AG08396 (cell line): ENCODE measurements around the gene MBD3L5.
A peak's percentile ranks its signal among the peaks of the same experiment; 100 is the strongest.
"Not testable (repeated sequence)": the region's sequence is repeated elsewhere in the genome, so short reads cannot be mapped to it uniquely, and the experiment has no call there.

ENCODE experiments used
- DNase-seq: peaks from one replicate; pipeline ENCODE4 v3.0.0; 2012; ENCODE audit warnings: low spot score, mixed read lengths

MBD3L5 gene

GRCh38 chr19:7052896-7053295 is 22.5 kb downstream of the MBD3L5 start:
- DNase-seq, result not testable (repeated sequence)

DNA sequence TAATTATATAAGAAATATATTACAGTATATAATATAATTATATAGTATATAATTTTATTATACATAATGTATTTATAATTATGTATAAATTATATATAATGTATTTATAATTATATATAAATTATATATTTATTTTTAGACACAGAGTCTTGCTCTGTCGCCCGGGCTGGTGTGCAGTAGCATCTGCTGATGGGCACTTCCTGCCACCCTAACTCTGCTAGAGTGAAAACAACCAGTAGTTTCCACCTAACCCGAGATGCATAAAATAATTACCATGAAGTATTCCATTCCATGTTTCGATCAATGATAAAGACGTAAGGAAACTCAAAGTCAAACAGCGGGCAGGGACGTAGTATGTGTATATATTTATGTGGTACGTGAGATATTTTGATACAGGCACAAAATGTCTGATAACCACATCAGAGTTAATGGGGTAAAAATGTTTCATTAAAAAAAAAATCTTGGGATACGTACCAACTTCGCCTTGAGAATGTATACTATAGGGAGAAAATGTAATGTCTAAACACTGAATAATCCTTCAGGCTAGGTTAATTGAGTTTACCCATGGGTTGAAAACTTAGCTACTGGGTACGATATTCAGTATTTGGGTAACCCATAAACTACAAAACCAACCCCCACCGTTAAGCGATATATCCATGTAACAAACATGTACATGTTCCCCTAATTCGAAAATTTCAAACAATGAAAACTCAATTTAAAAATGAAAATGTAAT is 24.4 kb downstream of the MBD3L5 start:
- not testable (repeated sequence) for DNase-seq

- DNase-seq, result not testable (repeated sequence)
These were observed 25.3 kb downstream of the MBD3L5 start for GRCh38 chr19:7055679-7056078.

DNA sequence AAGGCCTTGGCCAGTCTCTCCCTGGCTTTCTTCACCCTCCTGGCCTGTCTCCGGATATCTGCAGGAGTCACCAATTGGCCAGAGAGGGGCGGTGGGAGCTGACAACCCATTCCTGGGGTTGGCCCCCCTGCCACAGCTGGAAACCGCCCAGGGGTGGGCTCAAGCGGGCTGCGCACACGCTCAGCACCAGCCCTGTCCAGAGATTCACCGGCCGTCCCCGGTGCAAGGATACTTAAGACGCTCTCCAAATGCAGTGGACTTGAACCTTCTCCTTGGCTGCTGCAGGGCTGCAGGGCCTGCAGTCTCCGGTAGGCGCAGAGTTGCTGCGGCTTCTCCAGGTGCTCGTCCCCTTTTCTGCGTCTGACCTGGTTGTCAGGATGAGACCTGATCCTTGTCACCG is 26.0 kb downstream of the MBD3L5 start:
- not testable (repeated sequence) for DNase-seq

DNA sequence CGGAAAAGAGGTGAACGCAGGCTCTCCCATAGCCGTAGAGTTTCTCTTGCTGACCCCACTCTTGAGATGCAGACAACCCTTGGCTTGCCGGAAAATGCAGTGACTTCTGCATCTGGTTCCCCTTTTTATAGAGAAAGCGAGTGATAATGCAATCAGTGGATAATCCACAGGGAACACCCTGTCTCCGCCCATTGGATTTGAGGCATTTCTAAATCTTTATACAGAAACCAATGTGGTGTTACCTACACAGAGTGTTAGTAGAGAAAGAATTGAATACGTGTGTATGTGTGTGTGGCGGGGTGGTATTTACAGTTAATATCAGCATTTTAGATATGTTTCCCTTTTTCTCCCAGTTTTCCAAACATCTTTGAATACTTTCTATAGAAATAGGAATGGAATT is 28.2 kb downstream of the MBD3L5 start, which contains the start of gene MBD3L3:
MBD3L3 (minus strand) TSS at position 101 of the 400 bp plus-strand sequence; CDS start at position 30, 71 bp downstream.
- DNase-seq, result not testable (repeated sequence)

DNA sequence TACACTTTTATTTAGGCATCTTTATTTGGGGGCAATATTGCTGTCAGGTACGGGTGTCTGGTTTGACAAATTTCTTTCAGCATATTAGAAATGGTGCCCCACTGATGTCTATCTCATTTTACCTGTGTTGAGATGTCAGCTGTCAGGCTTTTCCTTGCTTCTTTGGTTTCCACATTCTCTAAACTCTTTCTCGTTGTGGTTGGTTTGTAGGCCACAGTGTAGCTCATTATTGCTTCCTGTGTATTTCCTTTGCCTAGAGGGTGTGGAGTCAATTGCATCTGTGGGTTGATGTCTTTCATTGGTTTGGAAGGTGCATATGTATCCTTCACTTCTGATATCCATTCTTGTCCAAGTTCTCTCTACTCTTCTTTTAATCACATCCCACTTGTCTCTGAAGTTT is 29.6 kb downstream of the MBD3L5 start:
- DNase-seq, result not testable (repeated sequence)

DNA sequence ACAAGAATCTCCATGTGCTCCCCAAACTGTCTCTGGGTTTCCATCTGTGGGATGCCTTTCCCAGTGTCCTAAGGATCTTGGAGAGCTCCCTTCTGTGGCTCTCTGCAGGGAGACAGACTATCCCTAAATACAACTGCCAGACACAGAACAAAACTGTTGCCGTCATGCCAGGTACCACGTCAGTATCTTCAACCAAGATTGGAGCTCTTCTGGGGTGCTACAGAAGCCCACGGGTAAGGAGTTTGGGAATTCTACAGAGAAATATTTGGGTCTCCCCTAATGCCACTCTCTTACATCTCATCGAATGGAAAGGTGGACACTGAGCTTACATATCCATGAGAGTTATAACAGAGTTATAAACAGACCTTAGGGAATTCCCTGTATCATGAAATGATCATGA is 33.0 kb downstream of the MBD3L5 start:
- DNase-seq, result no peak

DNA sequence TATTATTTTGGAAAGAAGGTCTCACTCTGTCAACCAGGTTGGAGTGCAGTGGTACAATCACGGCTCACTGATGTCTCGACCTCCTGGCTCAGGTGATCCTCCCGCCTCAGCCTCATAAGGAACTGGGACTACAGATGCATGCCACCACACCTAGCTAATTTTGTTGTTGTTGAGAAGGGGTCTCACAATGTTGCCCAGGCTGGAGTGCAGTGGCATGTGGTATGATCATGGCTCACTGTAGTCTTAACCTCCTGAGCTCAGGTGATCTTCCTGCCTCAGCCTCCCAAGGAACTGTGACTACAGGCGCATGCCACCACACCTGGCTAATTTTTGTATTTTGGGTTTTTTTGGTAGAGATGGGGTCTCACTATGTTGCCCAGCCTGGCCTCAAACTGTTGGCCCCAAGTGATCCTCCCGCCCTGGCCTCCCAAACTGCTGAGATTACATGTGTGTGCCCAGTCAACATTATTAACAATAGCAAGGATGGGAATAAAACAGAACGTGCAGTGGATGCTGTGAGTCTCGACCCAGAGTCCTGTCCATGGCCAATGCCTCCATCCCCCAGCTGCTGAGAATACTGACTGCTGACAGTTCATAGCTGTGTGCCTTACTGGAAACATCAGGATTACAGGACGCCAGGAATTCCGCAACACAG is 33.5 kb downstream of the MBD3L5 start:
- DNase-seq, result no peak

GRCh38 chr19:7067122-7067521 is 36.7 kb downstream of the MBD3L5 start:
- DNase-seq, result not testable (repeated sequence)

DNA sequence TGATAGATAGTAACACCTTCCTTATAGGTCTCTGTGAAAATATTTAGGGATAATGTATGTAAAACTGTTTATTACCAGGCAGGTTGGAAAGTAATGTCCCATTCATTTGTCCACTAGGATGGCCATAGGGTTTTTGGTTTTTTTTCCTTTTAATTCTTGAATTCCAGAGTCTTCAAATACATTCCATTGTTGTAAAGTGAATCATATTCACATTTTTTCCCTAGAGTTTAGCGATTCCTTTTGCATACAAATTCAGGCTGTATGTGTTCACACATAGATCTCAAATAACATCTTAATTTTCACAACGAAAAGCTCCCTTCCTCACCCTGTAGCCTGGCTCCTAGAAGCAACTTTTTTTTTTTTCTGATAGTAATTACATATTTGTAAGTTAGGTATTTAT is 37.3 kb downstream of the MBD3L5 start:
- DNase-seq, result peak; percentile 23

DNA sequence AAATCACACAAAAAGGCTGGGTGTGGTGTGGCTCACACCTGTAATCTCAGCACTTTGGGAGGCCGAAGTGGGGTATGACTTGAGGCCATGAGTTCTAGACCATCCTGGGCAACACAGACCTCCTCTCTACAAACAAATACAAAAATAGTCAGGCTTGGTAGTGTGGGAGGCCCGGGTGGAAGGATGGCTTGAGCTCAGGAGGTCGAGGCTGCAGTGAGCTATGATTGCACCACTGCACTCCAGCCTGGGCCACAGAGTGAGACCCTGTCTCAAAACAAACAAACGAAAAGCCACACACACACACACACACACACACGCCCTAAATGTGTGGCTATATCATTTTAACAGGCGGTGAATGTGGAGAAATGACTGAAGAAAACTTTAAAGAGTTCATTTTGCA is 38.2 kb downstream of the MBD3L5 start:
- no peak for DNase-seq

- DNase-seq, result peak; percentile 97
These were observed 38.9 kb downstream of the MBD3L5 start, which contains the start of gene ZNF557 for GRCh38 chr19:7069042-7069903. Gene ZNF557, plus strand, starts transcription at chr19:7069703. Its CDS starts 5,372 bp downstream, at chr19:7075075.

GRCh38 chr19:7069904-7070226 is 39.5 kb downstream of the MBD3L5 start:
- DNase-seq, result no peak

GRCh38 chr19:7072541-7072940 is 42.2 kb downstream of the MBD3L5 start:
- no peak for DNase-seq

DNA sequence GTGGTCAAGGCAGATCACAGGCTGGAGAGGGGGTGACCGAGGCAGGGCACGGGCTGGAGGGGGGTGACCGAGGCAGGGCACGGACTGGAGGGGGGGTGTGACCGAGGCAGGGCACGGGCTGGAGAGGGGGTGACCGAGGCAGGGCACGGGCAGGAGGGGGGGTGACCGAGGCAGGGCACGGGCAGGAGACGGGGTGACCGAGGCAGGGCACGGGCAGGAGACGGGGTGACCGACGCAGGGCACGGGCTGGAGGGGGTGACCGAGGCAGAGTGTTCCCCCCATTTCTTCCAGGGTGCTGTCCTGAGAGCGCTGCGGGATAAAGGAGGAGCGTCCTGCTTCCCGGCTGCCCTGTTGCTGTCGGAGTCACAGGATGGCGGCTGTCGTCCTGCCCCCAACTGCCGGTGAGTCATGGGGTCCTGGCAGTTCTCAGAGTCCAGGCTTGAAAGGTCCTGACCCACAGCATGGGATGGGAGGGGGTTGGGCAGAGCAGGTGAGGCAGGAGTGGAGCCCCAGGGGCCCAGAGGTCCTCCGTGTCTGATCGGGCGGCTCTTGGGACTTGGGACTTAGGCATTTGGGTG is 44.4 kb downstream of the MBD3L5 start:
- no peak for DNase-seq

DNA sequence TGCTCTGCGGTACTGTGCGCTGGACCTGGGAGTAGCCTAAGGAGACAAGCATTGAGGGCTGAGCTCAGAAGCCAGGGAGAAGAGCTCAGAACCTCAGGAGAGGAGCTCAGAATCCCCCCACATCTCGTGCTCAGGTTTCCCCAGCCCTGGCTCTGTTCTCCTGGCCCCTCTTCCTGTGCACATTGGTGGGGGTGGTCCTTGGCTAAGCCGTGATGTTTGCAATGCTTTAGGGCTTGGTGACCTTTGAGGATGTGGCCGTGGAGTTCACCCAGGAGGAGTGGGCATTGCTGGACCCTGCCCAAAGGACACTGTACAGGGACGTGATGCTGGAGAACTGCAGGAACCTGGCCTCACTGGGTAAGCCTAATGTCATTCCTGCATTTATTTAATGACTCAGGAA is 45.8 kb downstream of the MBD3L5 start:
- DNase-seq, result no peak

DNA sequence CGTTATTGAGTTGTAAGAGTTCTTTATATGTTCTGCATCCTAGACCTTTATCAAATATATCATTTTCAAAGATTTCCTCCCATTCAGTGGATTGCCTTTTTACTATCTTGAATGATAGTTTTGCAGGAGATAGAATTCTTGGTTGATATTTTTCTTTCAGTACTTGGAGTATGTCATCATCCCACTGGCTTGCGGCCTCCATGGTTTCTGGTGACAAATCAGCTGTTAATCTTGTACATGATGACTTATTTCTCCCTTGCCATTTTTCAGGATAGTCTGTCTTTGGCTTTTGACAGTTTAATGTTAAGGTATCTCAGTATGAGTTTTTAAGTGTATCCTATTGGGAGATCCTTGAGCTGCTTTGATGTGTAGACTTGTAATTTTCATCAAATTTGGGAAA is 47.6 kb downstream of the MBD3L5 start:
- DNase-seq, result no peak
